C4-2B (cell line): Measurements from ENCODE around the gene SH2D3C.

Experiments used
- ZFX ChIP-seq: fragments of 450-650 bp; IDR thresholded peaks from 2 replicates; pipeline ENCODE4 v1.6.1; 2017
- TF ChIP-seq, protein P1 (sequence below): fragments of 450-650 bp; conservative IDR thresholded peaks from 2 replicates; pipeline ENCODE4 v1.5.1; 2017; ENCODE audit warnings: mild to moderate bottlenecking

GRCh38 chr9:127728808-127729207 is 49.7 kb downstream of the SH2D3C start:
- TF ChIP-seq, protein P1, sequence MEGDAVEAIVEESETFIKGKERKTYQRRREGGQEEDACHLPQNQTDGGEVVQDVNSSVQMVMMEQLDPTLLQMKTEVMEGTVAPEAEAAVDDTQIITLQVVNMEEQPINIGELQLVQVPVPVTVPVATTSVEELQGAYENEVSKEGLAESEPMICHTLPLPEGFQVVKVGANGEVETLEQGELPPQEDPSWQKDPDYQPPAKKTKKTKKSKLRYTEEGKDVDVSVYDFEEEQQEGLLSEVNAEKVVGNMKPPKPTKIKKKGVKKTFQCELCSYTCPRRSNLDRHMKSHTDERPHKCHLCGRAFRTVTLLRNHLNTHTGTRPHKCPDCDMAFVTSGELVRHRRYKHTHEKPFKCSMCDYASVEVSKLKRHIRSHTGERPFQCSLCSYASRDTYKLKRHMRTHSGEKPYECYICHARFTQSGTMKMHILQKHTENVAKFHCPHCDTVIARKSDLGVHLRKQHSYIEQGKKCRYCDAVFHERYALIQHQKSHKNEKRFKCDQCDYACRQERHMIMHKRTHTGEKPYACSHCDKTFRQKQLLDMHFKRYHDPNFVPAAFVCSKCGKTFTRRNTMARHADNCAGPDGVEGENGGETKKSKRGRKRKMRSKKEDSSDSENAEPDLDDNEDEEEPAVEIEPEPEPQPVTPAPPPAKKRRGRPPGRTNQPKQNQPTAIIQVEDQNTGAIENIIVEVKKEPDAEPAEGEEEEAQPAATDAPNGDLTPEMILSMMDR: no peak
- no peak for TF ChIP-seq ZFX
